GM12891 (cell line): ENCODE results near the gene ANKRD30A.

Experiments used
- PAX5 ChIP-seq: IDR thresholded peaks from 2 replicates; pipeline ENCODE4 v1.6.1; 2011; ENCODE audit warnings: low read length, moderate library complexity, mild to moderate bottlenecking; ENCODE audit not compliant: insufficient read depth, severe bottlenecking
- POLR2A ChIP-seq: IDR thresholded peaks from 2 replicates; pipeline ENCODE4 v1.6.1; 2011; ENCODE audit warnings: low read depth, low read length, control low read depth
- POLR2AphosphoS5 ChIP-seq: IDR thresholded peaks from 2 replicates; pipeline ENCODE4 v1.6.1; 2011; ENCODE audit warnings: low read depth, low read length, control low read depth
- POU2F2 ChIP-seq: IDR thresholded peaks from 2 replicates; pipeline ENCODE4 v1.6.1; 2011; ENCODE audit warnings: low read depth, mild to moderate bottlenecking, control low read depth, low read length, moderate library complexity
- SPI1 ChIP-seq: IDR thresholded peaks from 2 replicates; pipeline ENCODE4 v1.6.1; 2011; ENCODE audit warnings: low read depth, low read length, control low read depth
- TAF1 ChIP-seq: IDR thresholded peaks from 2 replicates; pipeline ENCODE4 v1.6.1; 2011; ENCODE audit warnings: low read depth, low read length, control low read depth

- TF ChIP-seq SPI1 = no peak
- TF ChIP-seq TAF1 = no peak
- no peak for TF ChIP-seq POLR2AphosphoS5
- TF ChIP-seq POLR2A = no peak
- TF ChIP-seq POU2F2 = no peak
- TF ChIP-seq PAX5 = no peak
These were observed 137.9 kb downstream of the ANKRD30A start for GRCh38 chr10:37263304-37263703.
